ENCODE measurements around the gene GPR135. TPM values are rescaled to one million over a fixed set of nuclear protein-coding genes. Genes with fewer than 3 reads are reported as not detected.

GPR135 gene
- polyA plus RNA-seq, 1 of the 3 experiments (the other 2 are of a cell fraction): 2.1 TPM

- H4K20me1 ChIP-seq (ENCODE audit: insufficient read depth): no peaks in the 10 kb centered on the region
- TF ChIP-seq USF1 (IDR thresholded peaks at IDR 0.05; ENCODE audit: borderline replicate concordance, low read depth) (no peak), NFIC (IDR thresholded peaks at IDR 0.05; ENCODE audit: borderline replicate concordance) (no peak), CHD2 (IDR thresholded peaks at IDR 0.05; ENCODE audit: low read length, partially characterized antibody) (no peak), PBX3 (IDR thresholded peaks at IDR 0.05) (no peak), FOXM1 (IDR thresholded peaks at IDR 0.05; ENCODE audit: low read depth) (no peak), MAX (IDR thresholded peaks at IDR 0.05; ENCODE audit: low read depth) (no peak), GATA2 (CRISPR knock-in tag; IDR thresholded peaks at IDR 0.05) (no peak), CTCF (IDR thresholded peaks at IDR 0.05) (no peak), FOXJ3 (CRISPR knock-in tag; IDR thresholded peaks at IDR 0.05) (no peak), GABPA (IDR thresholded peaks at IDR 0.05; ENCODE audit: low read depth) (no peak), RFX5 (IDR thresholded peaks at IDR 0.05; ENCODE audit: low read length) (no peak), RXRA (IDR thresholded peaks at IDR 0.05; ENCODE audit: borderline replicate concordance, low read depth) (no peak), USF2 (IDR thresholded peaks at IDR 0.05; ENCODE audit: borderline replicate concordance, low read depth, low read length) (no peak), FOSL2 (IDR thresholded peaks at IDR 0.05; ENCODE audit: borderline replicate concordance, low read depth) (no peak), TCF12 (IDR thresholded peaks at IDR 0.05) (no peak), NRF1 (IDR thresholded peaks at IDR 0.05; ENCODE audit: low read depth, low read length) (no peak), MEF2A (IDR thresholded peaks at IDR 0.05; ENCODE audit: borderline replicate concordance, low read depth) (no peak), RCOR1 (IDR thresholded peaks at IDR 0.05; ENCODE audit: low read length) (no peak)
Measured at GRCh38 chr14:59451849-59452248, 13.3 kb downstream of the GPR135 start.

More at GRCh38 chr14:59451849-59452248, 13.3 kb downstream of the GPR135 start:
- H3F3A ChIP-seq (replicated peaks; ENCODE audit: insufficient read depth): peaks cover 28% of the 10 kb centered on the region
- H3K27ac ChIP-seq (ENCODE audit: low read depth in 2 of 2, low read length in 1 of 2): no peak overlapping the region
- H3K4me3 ChIP-seq (ENCODE audit: low read depth in 2 of 2, low read length in 1 of 2): no peak overlapping the region
- peaks cover 0 to 11% of the 10 kb centered on the region in 2 experiments; a peak in 2 of 4 replicates for H3K4me1 ChIP-seq (ENCODE audit: control insufficient read depth in 1 of 2, insufficient read depth in 2 of 2, low read depth in 1 of 2, low read length in 1 of 2)
- ChIA-PET POLR2A (no interaction called here), CTCF (interaction anchor here (1.0 to 1.8 kb wide), 5 partner anchors 30 to 951 kb away, joined by 3 to 5 read pairs (median 4); partner anchors contain the start of gene CCDC175)
- DNase-seq: no peak
- H3K9me2 ChIP-seq: no peaks in the 10 kb centered on the region
- H3K36me3 ChIP-seq (replicated peaks in 1 of 2; ENCODE audit: control insufficient read depth in 1 of 2, insufficient read depth in 2 of 2, low read length in 1 of 2): peaks cover 24 to 42% of the 10 kb centered on the region in 2 experiments
- H2AFZ ChIP-seq (ENCODE audit: low read depth): no peak overlapping the region
- no peaks in the 10 kb centered on the region for H3K27me3 ChIP-seq (ENCODE audit: insufficient read depth)
- H3K4me2 ChIP-seq: no peak overlapping the region
- WGBS (ENCODE audit: low lambda C conversion rate): 95% methylated on average over 1 of the region's 1 CpG
- peaks cover 11% of the 10 kb centered on the region; the same call in 1 of the 2 replicates for H3K79me2 ChIP-seq (ENCODE audit: insufficient read depth)
- H3K9me3 ChIP-seq: no peaks in the 10 kb centered on the region
- no peak overlapping the region for H3K9ac ChIP-seq

Measured in SK-N-SH (cell line).